K562 (cell line): ENCODE measurements around the gene BRF1. TPM values are rescaled to one million over a fixed set of nuclear protein-coding genes. Genes with fewer than 3 reads are reported as not detected.
A peak's percentile ranks its signal among the peaks of the same experiment; 100 is the strongest.

Source experiments
- AFF1 ChIP-seq, 2 experiments: fragments of 450-650 bp; IDR thresholded peaks; 2 replicates each; pipeline ENCODE4 v1.6.1; 2018; ENCODE audit warnings: mild to moderate bottlenecking in 2 of 2, low read depth in 1 of 2; ENCODE audit not compliant: partially characterized antibody in 2 of 2
- HINFP ChIP-seq: fragments of 450-650 bp; conservative IDR thresholded peaks from 2 replicates; pipeline ENCODE4 v1.6.1; 2016; ENCODE audit warnings: missing genetic modification characterization, low read depth, mild to moderate bottlenecking, control low read depth, missing compliant biosample characterization
- RBFOX2 ChIP-seq: fragments of 200-400 bp; formaldehyde crosslinking; IDR thresholded peaks from 2 replicates; pipeline ENCODE4 v1.6.1; 2017; ENCODE audit warnings: low read depth, mild to moderate bottlenecking, low read length, moderate library complexity
- SOX6 ChIP-seq: fragments of 450-650 bp; IDR thresholded peaks from 2 replicates; pipeline ENCODE4 v1.6.1; 2014; ENCODE audit warnings: mild to moderate bottlenecking
- TFAP4 ChIP-seq: sonication (generic); formaldehyde crosslinking; IDR thresholded peaks from 2 replicates; pipeline ENCODE4 v1.8.0; 2022; ENCODE audit warnings: missing genetic modification reagents, mild to moderate bottlenecking, moderate library complexity, borderline replicate concordance
- USF2 ChIP-seq: sonication (generic); formaldehyde crosslinking; IDR thresholded peaks from 2 replicates; pipeline ENCODE4 v1.5.0; 2020; ENCODE audit warnings: missing genetic modification reagents
- ZBTB7A ChIP-seq: IDR thresholded peaks from 2 replicates; pipeline ENCODE4 v1.6.1; 2011; ENCODE audit warnings: low read depth, mild to moderate bottlenecking, low read length, moderate library complexity, borderline replicate concordance; ENCODE audit not compliant: control insufficient read depth
- ZNF121 ChIP-seq: sonication (generic); formaldehyde crosslinking; conservative IDR thresholded peaks from 2 replicates; pipeline ENCODE4 v1.8.0; 2022; ENCODE audit warnings: missing genetic modification reagents
- polyA plus RNA-seq, 8 experiments: library from polyadenylated mRNA; depleted of rRNA in 4 of 8; stranded (reverse) in 5 of 8; unstranded in 3 of 8; fragments of >200 nt; fragmentation: Nextera tagmentation in 2 of 8; fragmentation: Illumina TruSeq in 1 of 8; extraction: Ambion mirVana in 2 of 8; extraction: Trizol in 1 of 8; gene quantifications; 2 replicates each; pipeline versions ENCODE4 v1.2.1 to v1.2.3, GENCODE V29; 2011 to 2014; ENCODE audit warnings: inconsistent platforms in 1 of 8, missing spikeins in 1 of 8
- total RNA-seq, 7 experiments: library from RNA; depleted of rRNA in 6 of 7; stranded (reverse); fragments of >200 nt in 6 of 7; fragmentation: Illumina TruSeq in 2 of 7; extraction: Trizol in 2 of 7; gene quantifications; 2 replicates each; pipeline versions ENCODE4 v1.2.1 to v1.2.3, GENCODE V29; 2011 to 2021; ENCODE audit warnings: low replicate concordance in 1 of 7

Gene BRF1
- total and polyA plus RNA-seq, 9 of the 15 experiments (the other 6 are each of a cell fraction or from before 2014, with no cell fraction given): 0.14 to 24.6 (median 8.2) TPM

GRCh38 chr14:105301103-105301914 lies 508 bp upstream of the BRF1 start (continued):
- TF ChIP-seq AFF1 (IDR thresholded peaks at IDR 0.05; ENCODE audit: low read depth in 1 of 2, partially characterized antibody in 2 of 2): peak in 1 of 2 experiments; percentile 19
- TF ChIP-seq ZBTB7A: peak; percentile 85; the same call in 1 of the 2 replicates
- TF ChIP-seq USF2 (CRISPR knock-in tag): no peak
- TF ChIP-seq ZNF121: no peak
- TF ChIP-seq RBFOX2: peak; percentile 76
- no peak for TF ChIP-seq SOX6
- TF ChIP-seq HINFP (tag): peak; percentile 80
- TF ChIP-seq TFAP4 (CRISPR knock-in tag): peak; percentile 49; the same call in 1 of the 2 replicates
